GM06990 (cell line): ENCODE measurements around the gene COL23A1.

Experiments
- DNase-seq: peaks from one replicate; pipeline ENCODE4 v3.0.0-alpha.2; 2011; ENCODE audit not compliant: insufficient read length; ENCODE audit errors: extremely low read depth
- H3K27me3 ChIP-seq: replicated peaks from 2 replicates; pipeline ENCODE4 v1.6.0; 2011; ENCODE audit warnings: low read length; ENCODE audit not compliant: control insufficient read depth, insufficient read depth
- H3K36me3 ChIP-seq: 2 replicates; pipeline ENCODE4 v1.5.1; 2011; ENCODE audit warnings: low read length; ENCODE audit not compliant: control insufficient read depth, insufficient read depth
- H3K4me3 ChIP-seq: replicated peaks from 2 replicates; pipeline ENCODE4 v1.5.1; 2011; ENCODE audit warnings: low read depth, mild to moderate bottlenecking, control low read depth, low read length
- CTCF ChIP-seq: IDR thresholded peaks from 2 replicates; pipeline ENCODE4 v1.5.1; 2011; ENCODE audit warnings: low read length, control low read depth, mild to moderate bottlenecking, inconsistent platforms; ENCODE audit not compliant: insufficient read depth, poor library complexity, severe bottlenecking

COL23A1 gene

DNA sequence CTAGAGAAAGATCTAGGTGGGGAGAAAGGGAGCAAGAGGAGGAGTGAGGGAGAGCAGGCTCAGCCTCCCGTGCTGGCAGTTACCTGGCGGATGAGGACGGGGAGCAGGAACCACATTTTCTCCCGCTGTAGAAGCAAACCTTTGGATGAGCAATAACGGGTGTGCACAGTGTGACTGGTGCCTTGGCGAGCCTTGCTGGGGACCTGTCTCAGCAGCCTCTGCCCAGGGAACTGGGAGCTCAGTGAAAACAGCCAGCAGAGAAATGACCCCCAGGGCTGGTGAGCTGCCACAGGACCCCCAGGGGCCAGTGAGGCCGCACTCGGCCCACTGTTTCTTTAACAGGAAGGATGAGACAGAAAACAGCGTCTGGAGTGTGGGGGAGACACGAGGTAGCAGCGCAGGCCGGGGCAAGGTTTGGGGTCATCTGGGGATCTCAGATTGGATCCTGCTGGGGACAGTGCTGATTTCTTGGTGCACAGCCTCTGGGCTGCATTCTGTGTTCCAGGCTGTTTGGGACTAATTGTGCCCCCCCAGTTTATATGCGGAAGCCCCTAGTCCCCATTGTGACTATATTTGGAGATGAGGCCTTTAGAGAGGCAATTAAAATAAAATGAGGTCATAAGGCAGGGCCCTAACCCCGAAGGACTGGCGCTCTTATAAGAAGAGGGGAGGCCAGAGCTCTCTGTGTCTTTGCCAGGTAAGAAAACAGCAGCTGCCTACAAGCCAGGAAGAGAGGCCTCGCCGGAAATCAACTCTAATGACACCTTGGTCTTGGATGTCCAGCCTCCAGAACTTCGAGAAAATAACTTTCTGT, 238.8 kb downstream of the COL23A1 start:
- Histone ChIP-seq H3K4me3 (no peak overlapping the region), H3K36me3 (no peaks in the 10 kb centered on the region), H3K27me3 (no peaks in the 10 kb centered on the region)
- DNase-seq: no peak
- no peak for TF ChIP-seq CTCF

GRCh38 chr5:178350361-178351220, 239.6 kb downstream of the COL23A1 start:
- Histone ChIP-seq H3K27me3 (no peaks in the 10 kb centered on the region), H3K36me3 (no peaks in the 10 kb centered on the region), H3K4me3 (no peak overlapping the region)
- TF ChIP-seq CTCF: no peak
- DNase-seq: no peak

DNA sequence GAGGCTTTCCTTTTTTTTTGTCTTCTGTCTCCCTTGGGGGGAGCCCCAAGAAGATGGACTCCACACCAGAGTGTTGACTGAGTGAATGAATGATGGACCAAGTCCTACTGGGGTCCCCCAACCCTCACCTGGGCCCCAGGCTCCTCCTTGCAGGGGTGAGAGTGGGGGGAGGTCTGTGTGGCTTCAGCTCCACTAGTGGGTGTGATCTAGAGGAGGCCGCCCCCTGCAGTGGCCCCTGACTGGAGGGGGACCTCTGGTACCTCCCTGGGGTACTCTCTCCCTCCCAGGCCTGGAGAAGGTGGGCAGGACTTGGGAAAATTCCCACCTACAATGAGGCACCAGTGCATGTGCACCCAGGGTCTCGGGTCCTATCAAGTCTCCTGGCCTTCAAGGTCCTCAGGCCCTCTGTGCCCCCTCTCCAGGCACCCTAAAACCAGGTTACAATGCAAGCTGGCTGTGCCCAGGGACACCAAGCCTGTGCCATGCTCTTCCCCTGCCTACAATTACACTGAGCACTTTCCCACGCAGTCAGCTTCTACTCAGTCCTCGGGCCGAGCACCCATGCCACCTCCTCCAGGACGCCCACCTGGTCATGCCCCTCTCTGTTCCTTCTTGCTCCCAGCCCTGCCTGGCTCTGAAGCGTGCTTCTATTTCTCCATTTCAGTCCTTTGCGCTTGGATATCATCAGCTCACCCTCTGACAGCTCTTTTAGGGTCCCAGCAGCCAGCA, 240.4 kb downstream of the COL23A1 start:
- Histone ChIP-seq H3K27me3 (no peaks in the 10 kb centered on the region), H3K4me3 (no peak overlapping the region), H3K36me3 (no peaks in the 10 kb centered on the region)
- no peak for TF ChIP-seq CTCF
- DNase-seq: no peak

DNA sequence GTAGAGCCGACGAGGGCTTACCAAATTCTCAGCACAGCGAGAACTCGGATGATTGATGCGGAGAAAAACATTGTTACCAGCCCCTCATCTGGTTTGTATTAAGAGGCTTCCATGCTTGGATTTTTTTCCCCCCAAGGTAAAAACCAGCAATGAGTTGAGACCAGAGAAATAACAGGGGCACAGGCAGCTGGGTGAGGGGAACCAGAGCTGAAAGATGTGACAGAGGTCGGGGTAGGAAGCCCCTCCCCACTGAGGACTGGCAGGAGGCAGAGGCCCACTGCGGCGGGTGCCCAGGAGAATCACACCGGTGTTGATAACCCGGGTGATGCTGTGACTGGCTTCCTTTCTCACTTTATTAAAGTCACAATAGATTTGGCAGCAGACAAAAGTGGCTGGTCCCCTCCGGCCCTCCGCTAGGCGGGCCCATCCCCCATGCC, 241.1 kb downstream of the COL23A1 start:
- Histone ChIP-seq H3K27me3 (no peaks in the 10 kb centered on the region), H3K36me3 (no peaks in the 10 kb centered on the region), H3K4me3 (no peak overlapping the region)
- DNase-seq: no peak
- TF ChIP-seq CTCF: no peak

- DNase-seq: no peak
- no peak overlapping the region for H3K4me3 ChIP-seq
- no peaks in the 10 kb centered on the region for H3K27me3 ChIP-seq
- no peak for TF ChIP-seq CTCF
- H3K36me3 ChIP-seq: no peaks in the 10 kb centered on the region
Observed at GRCh38 chr5:178348356-178349074, 241.7 kb downstream of the COL23A1 start.
